K562 (cell line): ENCODE data around the gene COL7A1.

ENCODE experiments used
- HCFC1 ChIP-seq: IDR thresholded peaks from 2 replicates; pipeline ENCODE4 v1.6.1; 2012; ENCODE audit warnings: low read depth, low read length, improper control_type of control experiment
- HNRNPK ChIP-seq: fragments of 200-400 bp; formaldehyde crosslinking; IDR thresholded peaks from one replicate; pipeline ENCODE4 v1.6.1; 2018; ENCODE audit warnings: mild to moderate bottlenecking, low read depth, low read length; ENCODE audit not compliant: poor library complexity, severe bottlenecking
- POLR2A ChIP-seq: fragments of 450-650 bp; conservative IDR thresholded peaks from 2 replicates; pipeline ENCODE4 v1.6.1; 2016
- ZNF121 ChIP-seq: sonication (generic); formaldehyde crosslinking; conservative IDR thresholded peaks from 2 replicates; pipeline ENCODE4 v1.8.0; 2022; ENCODE audit warnings: missing genetic modification reagents
- ZZZ3 ChIP-seq: fragments of 450-650 bp; IDR thresholded peaks from 2 replicates; pipeline ENCODE4 v1.6.1; 2016; ENCODE audit warnings: antibody characterized with exemption, mild to moderate bottlenecking, moderate library complexity
- TF ChIP-seq, protein P1 (sequence below), 3 experiments: IDR thresholded peaks in 2 of 3; conservative IDR thresholded peaks in 1 of 3; 2 replicates each; pipeline ENCODE4 v1.5.1; 2011 to 2012; ENCODE audit warnings: low read length in 3 of 3, mild to moderate bottlenecking in 3 of 3, control low read depth in 2 of 3, improper control_type of control experiment in 1 of 3, inconsistent platforms in 1 of 3, low read depth in 1 of 3, mixed read lengths in 1 of 3, moderate library complexity in 1 of 3; ENCODE audit not compliant: insufficient read depth in 2 of 3

- TF ChIP-seq, protein P1, sequence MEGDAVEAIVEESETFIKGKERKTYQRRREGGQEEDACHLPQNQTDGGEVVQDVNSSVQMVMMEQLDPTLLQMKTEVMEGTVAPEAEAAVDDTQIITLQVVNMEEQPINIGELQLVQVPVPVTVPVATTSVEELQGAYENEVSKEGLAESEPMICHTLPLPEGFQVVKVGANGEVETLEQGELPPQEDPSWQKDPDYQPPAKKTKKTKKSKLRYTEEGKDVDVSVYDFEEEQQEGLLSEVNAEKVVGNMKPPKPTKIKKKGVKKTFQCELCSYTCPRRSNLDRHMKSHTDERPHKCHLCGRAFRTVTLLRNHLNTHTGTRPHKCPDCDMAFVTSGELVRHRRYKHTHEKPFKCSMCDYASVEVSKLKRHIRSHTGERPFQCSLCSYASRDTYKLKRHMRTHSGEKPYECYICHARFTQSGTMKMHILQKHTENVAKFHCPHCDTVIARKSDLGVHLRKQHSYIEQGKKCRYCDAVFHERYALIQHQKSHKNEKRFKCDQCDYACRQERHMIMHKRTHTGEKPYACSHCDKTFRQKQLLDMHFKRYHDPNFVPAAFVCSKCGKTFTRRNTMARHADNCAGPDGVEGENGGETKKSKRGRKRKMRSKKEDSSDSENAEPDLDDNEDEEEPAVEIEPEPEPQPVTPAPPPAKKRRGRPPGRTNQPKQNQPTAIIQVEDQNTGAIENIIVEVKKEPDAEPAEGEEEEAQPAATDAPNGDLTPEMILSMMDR (IDR thresholded peaks at IDR 0.05 in 2 of 3, conservative IDR thresholded peaks at IDR 0.05 in 1 of 3; ENCODE audit: insufficient read depth in 2 of 3, low read depth in 1 of 3, low read length in 3 of 3) = no peak
- TF ChIP-seq ZZZ3 (no peak), HNRNPK (no peak), ZNF121 (CRISPR knock-in tag) (no peak), POLR2A (no peak), HCFC1 (no peak)
Measured at GRCh38 chr3:48596157-48596556, 1.0 kb upstream of the COL7A1 start.
